DOHH2 (cell line): Measurements from ENCODE around the gene DMD.

Source experiments
- H3F3A ChIP-seq: fragments of 200-600 bp; sonication (generic), shearing (Covaris generic); 2 replicates; pipeline ENCODE4 v1.6.0; 2016; ENCODE audit warnings: antibody characterized with exemption, mild to moderate bottlenecking; ENCODE audit not compliant: control insufficient read depth, insufficient read depth
- H3K27ac ChIP-seq: fragments of 200-600 bp; sonication (generic); 2 replicates; pipeline ENCODE4 v1.5.1; 2014; ENCODE audit warnings: low read depth, mild to moderate bottlenecking, low read length, moderate library complexity
- H3K27me3 ChIP-seq: fragments of 200-600 bp; sonication (generic); 2 replicates; pipeline ENCODE4 v1.6.1; 2014; ENCODE audit warnings: mild to moderate bottlenecking, low read length, mixed read lengths; ENCODE audit not compliant: control insufficient read depth
- H3K36me3 ChIP-seq: fragments of 200-600 bp; sonication (generic); 2 replicates; pipeline ENCODE4 v1.6.1; 2014; ENCODE audit warnings: mild to moderate bottlenecking, low read length, moderate library complexity, mixed read lengths; ENCODE audit not compliant: control insufficient read depth
- H3K4me1 ChIP-seq: fragments of 200-600 bp; sonication (generic); 2 replicates; pipeline ENCODE4 v1.6.1; 2014; ENCODE audit warnings: mild to moderate bottlenecking, low read length, mixed read lengths; ENCODE audit not compliant: control insufficient read depth
- H3K4me2 ChIP-seq: fragments of 200-600 bp; sonication (generic); 2 replicates; pipeline ENCODE4 v1.6.0; 2014; ENCODE audit warnings: mild to moderate bottlenecking, low read length, moderate library complexity
- H3K4me3 ChIP-seq: fragments of 200-600 bp; sonication (generic); 2 replicates; pipeline ENCODE4 v1.5.1; 2014; ENCODE audit warnings: mild to moderate bottlenecking, low read length, mixed read lengths
- H3K79me2 ChIP-seq: fragments of 200-600 bp; sonication (generic); 2 replicates; pipeline ENCODE4 v1.6.1; 2014; ENCODE audit warnings: mild to moderate bottlenecking, low read length, mixed read lengths; ENCODE audit not compliant: control insufficient read depth
- H3K9me2 ChIP-seq: fragments of 200-600 bp; sonication (generic); replicated peaks from 2 replicates; pipeline ENCODE4 v1.6.1; 2014; ENCODE audit warnings: mild to moderate bottlenecking, low read length, mixed read lengths; ENCODE audit not compliant: control insufficient read depth
- H3K9me3 ChIP-seq: fragments of 200-600 bp; sonication (generic); 2 replicates; pipeline ENCODE4 v1.6.1; 2014; ENCODE audit warnings: antibody characterized with exemption, low read length, mixed read lengths; ENCODE audit not compliant: control insufficient read depth, insufficient read depth
- H4K20me1 ChIP-seq: fragments of 200-600 bp; sonication (generic); 2 replicates; pipeline ENCODE4 v1.6.0; 2014; ENCODE audit warnings: low read depth, mild to moderate bottlenecking, antibody characterized with exemption, low read length, moderate library complexity; ENCODE audit not compliant: control insufficient read depth, insufficient read depth
- EZH2phosphoT487 ChIP-seq: fragments of 200-600 bp; sonication (generic); IDR thresholded peaks from 2 replicates; pipeline ENCODE4 v1.6.1; 2017; ENCODE audit warnings: borderline replicate concordance, mild to moderate bottlenecking, antibody characterized with exemption, low read length, moderate library complexity, mixed read lengths
- TF ChIP-seq, protein P1 (sequence below): fragments of 200-600 bp; sonication (generic); IDR thresholded peaks from one replicate; pipeline ENCODE4 v1.5.1; 2014; ENCODE audit warnings: antibody characterized with exemption, mild to moderate bottlenecking, low read depth, low read length; ENCODE audit not compliant: poor library complexity, severe bottlenecking

DMD gene

DNA sequence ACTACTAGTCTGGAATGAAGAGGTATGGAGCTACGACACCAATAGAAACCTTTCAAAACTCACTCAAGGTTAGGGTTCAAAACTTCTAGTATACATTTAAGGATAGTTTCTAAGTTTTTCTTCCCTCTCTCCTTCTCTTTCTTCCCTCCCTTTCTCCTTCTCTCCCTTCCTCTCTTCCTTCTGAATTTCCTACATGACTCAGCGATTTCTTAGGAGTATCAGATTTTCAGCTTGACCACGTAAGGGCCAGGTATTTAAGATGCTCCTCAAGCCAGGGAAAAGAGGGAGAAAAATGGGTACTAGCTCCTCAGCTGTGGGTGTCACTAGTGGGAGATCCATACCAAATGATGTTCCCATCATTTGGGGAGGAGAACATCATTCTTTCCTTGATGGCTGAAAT is 2083.6 kb downstream of the DMD start:
- no peaks in the 10 kb centered on the region for H3K36me3 ChIP-seq
- no peaks in the 10 kb centered on the region for H3K27me3 ChIP-seq

DNA sequence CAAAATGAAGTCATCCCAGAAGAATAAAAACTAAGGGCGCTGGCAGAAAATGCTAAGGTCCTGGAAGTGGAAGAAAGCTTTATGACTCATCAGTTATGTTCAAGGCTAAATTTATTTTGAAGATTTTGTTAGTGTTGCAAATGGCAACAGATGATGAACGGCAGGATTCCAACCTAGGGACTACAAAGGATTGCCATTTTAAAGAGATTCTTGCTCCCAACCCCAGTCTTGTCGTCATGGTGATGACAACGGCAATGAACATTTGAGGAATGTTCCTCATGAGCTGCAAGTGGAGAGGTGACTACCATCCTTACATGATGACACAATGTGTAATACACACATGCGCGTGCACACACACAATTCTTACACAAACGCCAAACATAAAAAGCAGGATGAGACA is 2085.1 kb downstream of the DMD start:
- no peaks in the 10 kb centered on the region for H3K79me2 ChIP-seq
- no peaks in the 10 kb centered on the region for H4K20me1 ChIP-seq
- no peaks in the 10 kb centered on the region for H3K36me3 ChIP-seq
- H3K9me3 ChIP-seq: no peaks in the 10 kb centered on the region
- no peak overlapping the region for H3K4me3 ChIP-seq
- no peak for TF ChIP-seq EZH2phosphoT487
- TF ChIP-seq, protein P1, sequence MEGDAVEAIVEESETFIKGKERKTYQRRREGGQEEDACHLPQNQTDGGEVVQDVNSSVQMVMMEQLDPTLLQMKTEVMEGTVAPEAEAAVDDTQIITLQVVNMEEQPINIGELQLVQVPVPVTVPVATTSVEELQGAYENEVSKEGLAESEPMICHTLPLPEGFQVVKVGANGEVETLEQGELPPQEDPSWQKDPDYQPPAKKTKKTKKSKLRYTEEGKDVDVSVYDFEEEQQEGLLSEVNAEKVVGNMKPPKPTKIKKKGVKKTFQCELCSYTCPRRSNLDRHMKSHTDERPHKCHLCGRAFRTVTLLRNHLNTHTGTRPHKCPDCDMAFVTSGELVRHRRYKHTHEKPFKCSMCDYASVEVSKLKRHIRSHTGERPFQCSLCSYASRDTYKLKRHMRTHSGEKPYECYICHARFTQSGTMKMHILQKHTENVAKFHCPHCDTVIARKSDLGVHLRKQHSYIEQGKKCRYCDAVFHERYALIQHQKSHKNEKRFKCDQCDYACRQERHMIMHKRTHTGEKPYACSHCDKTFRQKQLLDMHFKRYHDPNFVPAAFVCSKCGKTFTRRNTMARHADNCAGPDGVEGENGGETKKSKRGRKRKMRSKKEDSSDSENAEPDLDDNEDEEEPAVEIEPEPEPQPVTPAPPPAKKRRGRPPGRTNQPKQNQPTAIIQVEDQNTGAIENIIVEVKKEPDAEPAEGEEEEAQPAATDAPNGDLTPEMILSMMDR: no peak
- no peaks in the 10 kb centered on the region for H3K27me3 ChIP-seq
- no peaks in the 10 kb centered on the region for H3F3A ChIP-seq
- H3K4me2 ChIP-seq: no peak overlapping the region
- no peaks in the 10 kb centered on the region for H3K9me2 ChIP-seq
- H3K27ac ChIP-seq: no peak overlapping the region
- H3K4me1 ChIP-seq: no peaks in the 10 kb centered on the region

More for the DNA sequence above, 2083.6 kb downstream of the DMD start:
- Histone ChIP-seq H3K4me2 (no peak overlapping the region), H3K4me1 (no peaks in the 10 kb centered on the region), H4K20me1 (no peaks in the 10 kb centered on the region), H3K79me2 (no peaks in the 10 kb centered on the region), H3K9me3 (no peaks in the 10 kb centered on the region), H3K27ac (no peak overlapping the region), H3K4me3 (no peak overlapping the region), H3F3A (no peaks in the 10 kb centered on the region), H3K9me2 (no peaks in the 10 kb centered on the region)
- TF ChIP-seq EZH2phosphoT487: no peak
- TF ChIP-seq, protein P1: no peak

DNA sequence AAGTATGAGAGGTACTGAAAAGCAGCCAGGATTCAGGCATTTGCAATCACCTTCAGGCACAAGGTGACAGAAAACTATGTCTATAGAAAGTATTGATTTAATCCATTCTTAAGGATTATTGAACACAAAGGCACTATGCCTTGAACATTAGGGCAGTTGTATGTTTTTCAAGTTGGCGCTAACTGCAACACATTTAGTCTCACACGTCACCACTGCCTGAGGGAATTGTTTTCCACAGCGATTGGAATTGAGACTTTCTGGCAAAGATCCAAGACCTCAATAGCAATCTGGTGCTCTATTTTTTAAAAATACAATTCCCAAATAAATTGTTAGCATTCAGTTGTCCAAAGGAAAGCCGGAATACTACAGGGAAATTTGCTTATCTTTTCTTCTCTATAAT is 2086.8 kb downstream of the DMD start:
- Histone ChIP-seq H3K27ac (no peak overlapping the region), H3K79me2 (no peaks in the 10 kb centered on the region), H3F3A (no peaks in the 10 kb centered on the region), H3K4me3 (no peak overlapping the region), H3K27me3 (no peaks in the 10 kb centered on the region), H3K4me2 (no peak overlapping the region), H4K20me1 (no peaks in the 10 kb centered on the region), H3K9me2 (no peaks in the 10 kb centered on the region), H3K4me1 (no peaks in the 10 kb centered on the region), H3K36me3 (no peaks in the 10 kb centered on the region), H3K9me3 (no peaks in the 10 kb centered on the region)
- TF ChIP-seq, protein P1: no peak
- TF ChIP-seq EZH2phosphoT487: no peak

DNA sequence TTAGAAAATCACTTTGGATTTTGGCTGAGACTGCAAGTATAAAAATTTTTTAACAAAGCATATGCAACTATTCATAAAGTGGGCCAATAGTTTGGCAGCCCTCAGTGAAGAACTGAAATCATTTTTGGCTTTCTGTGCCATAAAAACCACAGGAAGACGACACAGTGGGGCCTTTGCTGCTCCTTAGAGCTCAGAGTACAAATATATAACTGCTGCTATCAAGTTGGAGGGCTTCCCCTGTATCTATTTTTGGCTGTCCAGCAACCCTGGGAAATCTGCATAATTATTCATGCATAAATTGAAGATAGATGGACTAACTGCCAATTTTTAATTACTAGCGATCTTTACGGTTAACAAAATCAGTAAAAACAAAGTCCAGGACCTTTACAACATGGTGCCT is 2088.0 kb downstream of the DMD start:
- Histone ChIP-seq H3K9me3 (no peaks in the 10 kb centered on the region), H3K4me2 (no peak overlapping the region), H3K27ac (no peak overlapping the region), H3K36me3 (no peaks in the 10 kb centered on the region), H3K9me2 (no peaks in the 10 kb centered on the region), H3F3A (no peaks in the 10 kb centered on the region), H3K79me2 (no peaks in the 10 kb centered on the region), H4K20me1 (no peaks in the 10 kb centered on the region), H3K4me3 (no peak overlapping the region), H3K27me3 (no peaks in the 10 kb centered on the region), H3K4me1 (no peaks in the 10 kb centered on the region)
- TF ChIP-seq, protein P1: no peak
- no peak for TF ChIP-seq EZH2phosphoT487
